Rectal smooth muscle tissue (tissue), 1 donor: Measurements from ENCODE around the gene COMT.

Experiments
- H3K27ac ChIP-seq: one replicate; pipeline ENCODE4 v1.7.0; 2013; ENCODE audit warnings: low read depth, low read length, inconsistent platforms
- H3K27me3 ChIP-seq: one replicate; pipeline ENCODE4 v1.7.0; 2013; ENCODE audit warnings: low read length; ENCODE audit not compliant: control insufficient read depth, insufficient read depth
- H3K36me3 ChIP-seq: one replicate; pipeline ENCODE4 v1.7.0; 2013; ENCODE audit warnings: low read length; ENCODE audit not compliant: control insufficient read depth, insufficient read depth
- H3K4me1 ChIP-seq: one replicate; pipeline ENCODE4 v1.7.0; 2013; ENCODE audit warnings: low read length; ENCODE audit not compliant: control insufficient read depth, insufficient read depth
- H3K4me3 ChIP-seq: one replicate; pipeline ENCODE4 v1.7.0; 2013; ENCODE audit warnings: low read length
- H3K9ac ChIP-seq: one replicate; pipeline ENCODE4 v1.7.0; 2013; ENCODE audit warnings: low read length

Gene COMT

DNA sequence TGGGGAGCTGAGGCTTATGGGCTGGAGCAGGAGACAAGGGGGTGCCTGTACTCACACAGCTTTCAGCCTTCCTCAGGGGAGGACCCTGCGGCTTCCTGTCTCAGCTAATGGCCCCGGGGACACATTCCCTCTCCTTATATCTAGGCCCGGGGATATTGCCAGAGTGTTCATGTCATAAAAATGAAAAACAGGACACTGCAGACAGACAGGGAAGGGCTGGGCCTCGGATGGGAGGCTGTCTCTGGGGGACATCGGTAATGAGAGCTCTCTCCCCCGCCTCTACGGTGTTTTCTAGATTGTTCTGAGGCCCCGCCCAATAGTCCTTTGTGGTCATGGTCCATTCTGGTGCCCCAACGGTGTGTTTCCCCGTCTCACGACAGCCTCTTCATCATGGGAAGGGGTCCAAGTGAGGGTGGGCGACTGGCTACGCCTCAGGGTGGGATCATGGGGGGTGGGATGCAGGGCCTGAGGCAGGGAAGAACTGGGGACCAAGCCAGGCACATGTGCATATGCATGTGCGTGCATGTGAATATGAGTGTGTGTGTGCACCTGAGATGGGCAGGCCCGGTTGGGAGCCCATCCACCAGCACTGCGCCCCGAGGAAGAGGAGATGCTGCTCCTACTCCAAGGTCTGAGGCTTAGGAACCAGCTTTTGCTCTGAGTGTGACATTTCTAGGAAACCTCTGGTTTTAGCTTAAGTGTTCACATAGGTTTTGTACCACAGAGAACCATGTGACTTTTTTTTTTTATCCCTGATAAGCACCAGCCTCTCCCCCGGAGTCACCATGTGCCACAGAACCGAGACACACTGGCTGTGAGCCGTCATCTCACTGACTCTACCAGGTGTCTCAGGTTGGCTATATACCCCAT is 69.8 kb downstream of the COMT start:
- Histone ChIP-seq H3K4me3 (no peak overlapping the region), H3K27ac (no peak overlapping the region), H3K4me1 (peaks cover 2% of the 10 kb centered on the region), H3K36me3 (no peaks in the 10 kb centered on the region), H3K27me3 (no peaks in the 10 kb centered on the region), H3K9ac (no peak overlapping the region)

- Histone ChIP-seq H3K4me3 (no peak overlapping the region), H3K27me3 (no peaks in the 10 kb centered on the region), H3K27ac (no peak overlapping the region), H3K4me1 (peaks cover 5% of the 10 kb centered on the region), H3K36me3 (no peaks in the 10 kb centered on the region), H3K9ac (no peak overlapping the region)
These were observed 70.6 kb downstream of the COMT start for GRCh38 chr22:20011993-20012740.

DNA sequence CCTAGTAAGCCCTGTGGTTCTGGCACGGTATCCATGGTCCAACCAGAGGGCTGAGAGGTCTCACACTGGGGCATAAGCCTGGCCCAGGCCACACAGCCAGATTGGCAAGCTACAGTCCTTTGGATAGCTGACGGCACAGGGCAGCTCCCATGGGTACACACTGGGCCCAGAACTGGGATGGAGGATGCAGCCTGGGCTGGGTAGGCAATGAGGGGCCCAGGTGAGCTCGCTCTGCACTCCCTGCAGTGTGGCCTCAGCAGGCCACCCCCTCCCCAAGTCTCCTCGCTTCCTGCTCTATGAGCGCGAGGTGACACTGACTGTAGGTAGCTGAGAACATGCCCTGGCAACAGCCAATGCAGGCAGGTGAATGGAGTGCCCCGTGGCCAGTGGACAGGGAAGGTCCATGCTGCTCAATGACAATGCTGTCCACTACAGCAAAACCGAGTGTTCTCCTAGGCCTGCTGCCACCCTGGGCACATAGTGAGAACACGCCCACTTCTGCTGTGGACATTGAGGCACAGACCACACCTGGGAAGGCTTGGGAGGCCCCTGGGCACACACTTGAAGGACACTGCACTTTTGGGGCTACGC is 71.3 kb downstream of the COMT start:
- peak overlapping the region; percentile 10 for H3K4me3 ChIP-seq
- H3K4me1 ChIP-seq = peaks cover 9% of the 10 kb centered on the region
- no peak overlapping the region for H3K9ac ChIP-seq
- no peaks in the 10 kb centered on the region for H3K27me3 ChIP-seq
- no peaks in the 10 kb centered on the region for H3K36me3 ChIP-seq
- H3K27ac ChIP-seq = no peak overlapping the region

GRCh38 chr22:20013382-20013871 is 71.9 kb downstream of the COMT start:
- Histone ChIP-seq H3K4me1 (peaks cover 9% of the 10 kb centered on the region), H3K36me3 (no peaks in the 10 kb centered on the region), H3K9ac (no peak overlapping the region), H3K27ac (no peak overlapping the region), H3K27me3 (no peaks in the 10 kb centered on the region), H3K4me3 (peak overlapping the region; percentile 10)

GRCh38 chr22:20014526-20015186 is 73.1 kb downstream of the COMT start:
- Histone ChIP-seq H3K27ac (no peak overlapping the region), H3K36me3 (no peaks in the 10 kb centered on the region), H3K4me3 (no peak overlapping the region), H3K4me1 (peaks cover 9% of the 10 kb centered on the region), H3K9ac (no peak overlapping the region), H3K27me3 (no peaks in the 10 kb centered on the region)

- H3K36me3 ChIP-seq = no peaks in the 10 kb centered on the region
- H3K9ac ChIP-seq = no peak overlapping the region
- no peak overlapping the region for H3K27ac ChIP-seq
- H3K4me3 ChIP-seq = no peak overlapping the region
- H3K27me3 ChIP-seq = no peaks in the 10 kb centered on the region
- H3K4me1 ChIP-seq = peaks cover 9% of the 10 kb centered on the region
These were observed 73.6 kb downstream of the COMT start for GRCh38 chr22:20015187-20015625.

DNA sequence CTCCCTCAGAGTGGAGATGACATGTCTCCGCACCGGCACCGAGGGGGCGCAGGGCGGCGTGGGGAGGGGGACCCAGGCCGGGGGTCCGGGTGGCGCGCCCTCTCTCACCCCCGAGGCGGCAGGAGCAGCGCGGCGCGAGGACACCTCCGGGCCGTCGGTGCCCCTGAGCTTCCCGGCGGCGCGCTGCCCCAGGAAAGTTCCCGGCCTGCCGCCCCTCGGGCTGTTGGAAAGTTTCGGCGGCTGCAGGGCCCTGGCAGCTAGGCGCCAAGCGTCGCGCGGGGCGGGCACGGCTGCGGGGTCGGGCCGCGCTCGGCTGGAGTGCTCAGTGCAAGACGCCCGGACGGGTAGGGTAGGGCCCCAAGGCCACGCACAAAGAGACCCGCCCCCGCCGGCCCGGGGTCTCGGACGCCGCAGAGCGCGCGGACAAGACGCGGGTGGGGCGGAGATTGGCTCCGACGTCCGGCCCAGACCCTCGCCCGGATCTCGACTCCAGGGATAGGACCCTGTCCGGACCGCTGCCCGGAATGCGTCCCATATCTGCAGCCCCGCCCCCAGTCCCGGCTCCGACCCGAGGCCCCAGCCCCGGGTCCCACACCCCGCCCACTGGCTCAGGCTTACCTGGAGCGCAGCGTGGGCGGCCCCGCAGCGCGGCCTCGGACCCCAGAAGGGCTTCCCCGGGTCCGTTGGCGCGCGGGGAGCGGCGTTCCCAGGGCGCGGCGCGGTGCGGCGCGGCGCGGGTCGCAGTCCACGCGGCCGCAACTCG is 74.6 kb downstream of the COMT start:
- H3K4me1 ChIP-seq = peaks cover 11% of the 10 kb centered on the region
- H3K27ac ChIP-seq = no peak overlapping the region
- no peaks in the 10 kb centered on the region for H3K36me3 ChIP-seq
- H3K27me3 ChIP-seq = no peaks in the 10 kb centered on the region
- no peak overlapping the region for H3K9ac ChIP-seq
- peak overlapping the region; percentile 84 for H3K4me3 ChIP-seq

- H3K4me3 ChIP-seq = peak within 1 kb of the TSS; percentile 84
- no peak within 1 kb of the TSS for H3K27ac ChIP-seq
- H3K9ac ChIP-seq = peak within 1 kb of the TSS; percentile 25
- H3K27me3 ChIP-seq = no peaks in the 10 kb centered on the region
- H3K36me3 ChIP-seq = no peaks in the 10 kb centered on the region
- H3K4me1 ChIP-seq = peaks cover 16% of the 10 kb centered on the region
These were observed 75.4 kb downstream of the COMT start, which contains the start of gene ARVCF for GRCh38 chr22:20016734-20017621. ARVCF (minus strand) TSS chr22:20016823; CDS start chr22:19990794, 26,029 bp downstream.

- no peaks in the 10 kb centered on the region for H3K27me3 ChIP-seq
- H3K9ac ChIP-seq = no peak overlapping the region
- H3K4me1 ChIP-seq = peaks cover 21% of the 10 kb centered on the region
- H3K4me3 ChIP-seq = peak overlapping the region; percentile 84
- H3K36me3 ChIP-seq = no peaks in the 10 kb centered on the region
- no peak overlapping the region for H3K27ac ChIP-seq
These were observed 76.0 kb downstream of the COMT start for GRCh38 chr22:20017622-20017958.

DNA sequence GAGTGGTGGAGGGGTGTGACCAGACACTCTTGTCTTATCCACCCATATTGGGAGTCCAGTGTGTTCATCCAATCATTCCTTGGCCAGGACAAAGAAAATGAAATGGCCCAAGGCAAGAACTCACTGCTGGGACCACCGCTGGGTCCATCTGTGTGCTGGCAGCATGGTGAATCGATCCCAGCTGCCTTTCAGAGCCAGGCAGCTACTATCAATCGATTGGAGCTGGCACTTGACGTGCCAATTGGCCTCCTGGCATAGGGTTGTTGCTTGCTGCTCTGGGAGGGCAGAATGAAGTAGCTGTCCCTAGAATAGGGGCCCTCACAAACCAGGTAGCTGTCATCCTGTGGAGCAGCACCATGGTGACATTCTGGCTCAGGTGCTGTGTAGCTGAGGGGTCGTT is 76.4 kb downstream of the COMT start:
- H3K27me3 ChIP-seq = no peaks in the 10 kb centered on the region
- H3K9ac ChIP-seq = no peak overlapping the region
- no peak overlapping the region for H3K27ac ChIP-seq
- H3K4me1 ChIP-seq = peaks cover 21% of the 10 kb centered on the region
- H3K4me3 ChIP-seq = no peak overlapping the region
- no peaks in the 10 kb centered on the region for H3K36me3 ChIP-seq
